Activated T-cell treated with anti-CD3 and anti-CD28 coated beads, Interleukin-2, amount 50 U/mL, for 72 hours (primary cell): ENCODE results near the gene COL9A3. TPM values are rescaled to one million over a fixed set of nuclear protein-coding genes. Genes with fewer than 3 reads are reported as not detected.

ENCODE experiments used
- ATAC-seq, 2 donors: fragments of 150-1000 bp; cut with Tn5 transposase; replicated peaks in 1 of 2; 2 replicates each; pipeline ENCODE4 v1.10.0; 2021; ENCODE audit warnings: moderate library complexity in 2 of 2, mild to moderate bottlenecking in 1 of 2
- DNase-seq, 2 donors: peaks; one replicate each; pipeline ENCODE4 v3.0.0; 2021 to 2022; ENCODE audit warnings: mixed read lengths in 1 of 2
- H3K27ac Mint-ChIP-seq: one replicate; pipeline ENCODE4 v1.8.0; 2022; ENCODE audit warnings: mild to moderate bottlenecking, moderate library complexity, mixed read lengths
- H3K27me3 Mint-ChIP-seq: one replicate; pipeline ENCODE4 v1.8.0; 2022; ENCODE audit warnings: low read depth, mixed read lengths
- H3K36me3 Mint-ChIP-seq, 2 donors: one replicate each; pipeline ENCODE4 v1.8.0; 2022; ENCODE audit warnings: mixed read lengths in 2 of 2, mild to moderate bottlenecking in 1 of 2; ENCODE audit not compliant: insufficient read depth in 2 of 2
- H3K4me1 Mint-ChIP-seq: one replicate; pipeline ENCODE4 v1.8.0; 2022; ENCODE audit warnings: low read depth, mixed read lengths
- H3K4me3 Mint-ChIP-seq, 2 donors: one replicate each; pipeline ENCODE4 v1.8.0; 2022; ENCODE audit warnings: mild to moderate bottlenecking in 2 of 2, mixed read lengths in 2 of 2, moderate library complexity in 2 of 2
- H3K9me3 Mint-ChIP-seq, 2 donors: one replicate each; pipeline ENCODE4 v1.8.0; 2022; ENCODE audit warnings: mixed read lengths in 2 of 2
- total RNA-seq, 2 donors: library from RNA; stranded (reverse); gene quantifications; one replicate each; pipeline ENCODE4 v1.2.3, GENCODE V29; 2022

Gene COL9A3
- total RNA-seq, 2 donors from 2014 or later = 0.31 to 0.46 TPM

GRCh38 chr20:62794007-62794724 is 22.7 kb upstream of the COL9A3 start:
- Mint-ChIP-seq H3K4me3 (peak overlapping the region; percentile 83 to 90), H3K27ac (peak overlapping the region; percentile 93), H3K36me3 (peaks cover 1 to 6% of the 10 kb centered on the region in 2 donors), H3K4me1 (peaks cover 27% of the 10 kb centered on the region), H3K27me3 (no peaks in the 10 kb centered on the region), H3K9me3 (no peaks in the 10 kb centered on the region)
- ATAC-seq = peak; percentile 79
- peak; percentile 97 to 98 for DNase-seq

GRCh38 chr20:62795023-62795761 is 21.7 kb upstream of the COL9A3 start:
- Mint-ChIP-seq H3K36me3 (peaks cover 3 to 6% of the 10 kb centered on the region in 2 donors), H3K27me3 (no peaks in the 10 kb centered on the region), H3K4me1 (peaks cover 27% of the 10 kb centered on the region), H3K4me3 (peak overlapping the region; percentile 83 to 90), H3K27ac (peak overlapping the region; percentile 93), H3K9me3 (no peaks in the 10 kb centered on the region)
- DNase-seq (peak; percentile 78 to 80), ATAC-seq (peak; percentile 24 to 28)

- DNase-seq = no peak
- Mint-ChIP-seq H3K27me3 (no peaks in the 10 kb centered on the region), H3K27ac (no peak overlapping the region), H3K4me3 (peak overlapping the region; percentile 65 to 93), H3K36me3 (peaks cover 3 to 6% of the 10 kb centered on the region in 2 donors), H3K9me3 (no peaks in the 10 kb centered on the region), H3K4me1 (peaks cover 19% of the 10 kb centered on the region)
- ATAC-seq = no peak
Observed at GRCh38 chr20:62796699-62797491, 20.0 kb upstream of the COL9A3 start.

GRCh38 chr20:62797671-62798532 is 18.9 kb upstream of the COL9A3 start:
- peaks cover 3 to 6% of the 10 kb centered on the region in 2 donors for H3K36me3 Mint-ChIP-seq

GRCh38 chr20:62799036-62799435 is 17.8 kb upstream of the COL9A3 start:
- ATAC-seq = no peak
- Mint-ChIP-seq H3K4me1 (peaks cover 17% of the 10 kb centered on the region), H3K27ac (peak overlapping the region; percentile 71), H3K9me3 (no peaks in the 10 kb centered on the region), H3K4me3 (no peak overlapping the region), H3K36me3 (peaks cover 3 to 6% of the 10 kb centered on the region in 2 donors), H3K27me3 (no peaks in the 10 kb centered on the region)
- no peak for DNase-seq

More at GRCh38 chr20:62797671-62798532, 18.9 kb upstream of the COL9A3 start:
- Mint-ChIP-seq H3K27me3 (no peaks in the 10 kb centered on the region), H3K4me1 (peaks cover 19% of the 10 kb centered on the region), H3K27ac (peak overlapping the region; percentile 71), H3K4me3 (peak overlapping the region; percentile 65 to 93), H3K9me3 (no peaks in the 10 kb centered on the region)
- DNase-seq = no peak
- no peak for ATAC-seq

- ATAC-seq (no peak), DNase-seq (no peak)
- Mint-ChIP-seq H3K27ac (no peak overlapping the region), H3K4me3 (no peak overlapping the region), H3K9me3 (no peaks in the 10 kb centered on the region), H3K4me1 (peaks cover 20% of the 10 kb centered on the region), H3K36me3 (peaks cover 3 to 6% of the 10 kb centered on the region in 2 donors), H3K27me3 (no peaks in the 10 kb centered on the region)
Observed at GRCh38 chr20:62799459-62799858, 17.4 kb upstream of the COL9A3 start.

GRCh38 chr20:62799873-62800272 is 17.0 kb upstream of the COL9A3 start:
- Mint-ChIP-seq H3K27ac (no peak overlapping the region), H3K4me1 (peaks cover 20% of the 10 kb centered on the region), H3K9me3 (no peaks in the 10 kb centered on the region), H3K27me3 (no peaks in the 10 kb centered on the region), H3K4me3 (no peak overlapping the region), H3K36me3 (peaks cover 4 to 8% of the 10 kb centered on the region in 2 donors)
- DNase-seq (no peak), ATAC-seq (no peak)

GRCh38 chr20:62800314-62801259 is 16.3 kb upstream of the COL9A3 start:
- peaks cover 4 to 8% of the 10 kb centered on the region in 2 donors for H3K36me3 Mint-ChIP-seq
- no peak overlapping the region for H3K27ac Mint-ChIP-seq
- DNase-seq (no peak), ATAC-seq (no peak)
- no peaks in the 10 kb centered on the region for H3K27me3 Mint-ChIP-seq
- no peak overlapping the region for H3K4me3 Mint-ChIP-seq
- peaks cover 20% of the 10 kb centered on the region for H3K4me1 Mint-ChIP-seq
- H3K9me3 Mint-ChIP-seq = no peaks in the 10 kb centered on the region

- Mint-ChIP-seq H3K4me1 (peaks cover 27% of the 10 kb centered on the region), H3K27ac (no peak overlapping the region), H3K9me3 (no peaks in the 10 kb centered on the region), H3K36me3 (peaks cover 4 to 8% of the 10 kb centered on the region in 2 donors), H3K27me3 (no peaks in the 10 kb centered on the region), H3K4me3 (no peak overlapping the region)
- no peak for ATAC-seq
- DNase-seq = no peak
Observed at GRCh38 chr20:62801284-62802010, 15.4 kb upstream of the COL9A3 start.

GRCh38 chr20:62802026-62802712 is 14.7 kb upstream of the COL9A3 start:
- H3K36me3 Mint-ChIP-seq = peaks cover 4 to 8% of the 10 kb centered on the region in 2 donors
- DNase-seq = no peak
- peaks cover 31% of the 10 kb centered on the region for H3K4me1 Mint-ChIP-seq
- no peak overlapping the region for H3K27ac Mint-ChIP-seq
- H3K27me3 Mint-ChIP-seq = no peaks in the 10 kb centered on the region
- H3K4me3 Mint-ChIP-seq = no peak overlapping the region
- no peak for ATAC-seq
- H3K9me3 Mint-ChIP-seq = no peaks in the 10 kb centered on the region
